Muscle layer of duodenum (tissue), 2 donors: ENCODE measurements around the gene MYO1E.

ENCODE experiments used
- H3K27ac ChIP-seq: one replicate; pipeline ENCODE4 v1.7.0; 2013; ENCODE audit warnings: mild to moderate bottlenecking, low read length
- H3K27me3 ChIP-seq: one replicate; pipeline ENCODE4 v1.7.0; 2013; ENCODE audit warnings: low read depth, mild to moderate bottlenecking, control low read depth, low read length
- H3K36me3 ChIP-seq, 2 donors: one replicate each; pipeline ENCODE4 v1.7.0; 2013; ENCODE audit warnings: low read length in 2 of 2, control low read depth in 1 of 2, mild to moderate bottlenecking in 1 of 2; ENCODE audit not compliant: insufficient read depth in 2 of 2, control insufficient read depth in 1 of 2
- H3K4me1 ChIP-seq, 2 donors: one replicate each; pipeline ENCODE4 v1.7.0; 2013; ENCODE audit warnings: low read length in 2 of 2, mild to moderate bottlenecking in 2 of 2, control low read depth in 1 of 2, moderate library complexity in 1 of 2; ENCODE audit not compliant: insufficient read depth in 2 of 2, control insufficient read depth in 1 of 2
- H3K4me3 ChIP-seq, 2 donors: one replicate each; pipeline ENCODE4 v1.7.0; 2013; ENCODE audit warnings: low read length in 2 of 2, low read depth in 1 of 2, mild to moderate bottlenecking in 1 of 2
- H3K9me3 ChIP-seq, 2 donors: one replicate each; pipeline ENCODE4 v1.7.0; 2013; ENCODE audit warnings: low read length in 2 of 2, control low read depth in 1 of 2, mild to moderate bottlenecking in 1 of 2; ENCODE audit not compliant: control insufficient read depth in 1 of 2
- donor health status: healthy.

Gene MYO1E

GRCh38 chr15:59364248-59364647 lies 8.4 kb downstream of the MYO1E start:
- no peaks in the 10 kb centered on the region for H3K27me3 ChIP-seq

GRCh38 chr15:59362331-59362730 lies 10.3 kb downstream of the MYO1E start:
- H3K27ac ChIP-seq: no peak overlapping the region
- no peaks in the 10 kb centered on the region for H3K9me3 ChIP-seq
- H3K27me3 ChIP-seq: no peaks in the 10 kb centered on the region
- H3K4me3 ChIP-seq: no peak overlapping the region
- peaks cover 0 to 3% of the 10 kb centered on the region in 2 donors for H3K36me3 ChIP-seq
- peaks cover 0 to 3% of the 10 kb centered on the region in 2 donors for H3K4me1 ChIP-seq

More at GRCh38 chr15:59364248-59364647, 8.4 kb downstream of the MYO1E start:
- Histone ChIP-seq H3K9me3 (no peaks in the 10 kb centered on the region), H3K4me1 (peaks cover 0 to 6% of the 10 kb centered on the region in 2 donors), H3K27ac (no peak overlapping the region), H3K36me3 (no peaks in the 10 kb centered on the region), H3K4me3 (no peak overlapping the region)

GRCh38 chr15:59360896-59361295 lies 11.8 kb downstream of the MYO1E start:
- Histone ChIP-seq H3K4me3 (no peak overlapping the region), H3K27ac (no peak overlapping the region), H3K4me1 (no peaks in the 10 kb centered on the region), H3K27me3 (no peaks in the 10 kb centered on the region), H3K36me3 (peaks cover 0 to 3% of the 10 kb centered on the region in 2 donors), H3K9me3 (no peaks in the 10 kb centered on the region)

GRCh38 chr15:59360305-59360704 lies 12.4 kb downstream of the MYO1E start:
- Histone ChIP-seq H3K4me3 (no peak overlapping the region), H3K9me3 (no peaks in the 10 kb centered on the region)

DNA sequence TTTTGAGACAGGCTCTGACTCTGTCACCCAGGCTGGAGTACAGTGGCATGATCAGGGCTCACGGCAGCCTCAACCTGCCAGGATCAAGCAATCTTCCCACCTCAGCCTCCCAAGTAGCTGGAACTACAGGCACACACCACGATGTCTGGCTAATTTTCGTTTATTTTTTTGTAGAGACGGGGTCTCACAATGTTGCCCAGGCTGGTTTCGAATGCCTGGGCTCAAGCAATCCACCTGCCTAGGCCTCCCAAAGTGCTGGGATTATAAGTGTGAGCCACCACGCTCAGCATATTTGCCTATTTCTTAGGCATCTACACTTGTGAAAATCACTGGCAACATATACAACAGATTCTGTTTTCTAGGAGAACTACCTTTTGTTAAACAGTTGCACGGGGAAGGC lies 16.9 kb downstream of the MYO1E start:
- Histone ChIP-seq H3K36me3 (peaks cover 0 to 3% of the 10 kb centered on the region in 2 donors), H3K27ac (no peak overlapping the region), H3K27me3 (no peaks in the 10 kb centered on the region), H3K9me3 (no peaks in the 10 kb centered on the region), H3K4me3 (no peak overlapping the region), H3K4me1 (peaks cover 0 to 9% of the 10 kb centered on the region in 2 donors)

More at GRCh38 chr15:59360305-59360704, 12.4 kb downstream of the MYO1E start:
- Histone ChIP-seq H3K36me3 (peaks cover 0 to 3% of the 10 kb centered on the region in 2 donors), H3K4me1 (no peaks in the 10 kb centered on the region), H3K27me3 (no peaks in the 10 kb centered on the region), H3K27ac (no peak overlapping the region)

DNA sequence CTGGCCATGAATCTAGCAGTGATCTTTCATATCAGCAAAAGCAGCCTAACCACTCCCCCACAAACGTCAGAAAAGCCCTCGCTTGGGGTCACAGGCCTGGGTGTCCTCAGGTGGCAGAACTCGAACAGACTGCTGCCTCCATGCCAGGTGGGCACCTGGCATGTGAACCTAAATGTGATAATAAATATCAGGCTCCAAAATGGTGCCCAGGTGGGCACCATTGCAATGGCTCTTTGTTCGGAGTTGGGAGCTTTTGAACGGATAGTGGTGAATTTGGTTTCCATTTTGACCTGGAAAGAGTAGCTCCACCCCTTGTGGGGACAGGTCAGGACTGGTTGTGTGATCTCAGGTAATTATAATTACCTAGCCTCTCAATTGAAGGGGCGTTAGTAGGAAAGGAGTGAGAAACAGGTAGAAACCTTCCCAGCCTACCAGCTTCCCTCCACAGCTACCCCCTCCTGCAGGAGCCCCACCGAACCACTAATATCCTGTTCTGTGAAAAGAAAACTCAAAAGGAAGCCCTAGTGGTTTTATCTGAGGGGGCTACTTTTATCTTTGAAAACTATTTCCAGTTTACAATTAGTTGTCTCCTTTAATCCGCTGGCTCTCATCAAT lies 18.1 kb downstream of the MYO1E start:
- Histone ChIP-seq H3K4me1 (peaks cover 0 to 17% of the 10 kb centered on the region in 2 donors), H3K27ac (no peak overlapping the region), H3K27me3 (no peaks in the 10 kb centered on the region), H3K4me3 (no peak overlapping the region), H3K36me3 (peaks cover 0 to 3% of the 10 kb centered on the region in 2 donors), H3K9me3 (no peaks in the 10 kb centered on the region)

DNA sequence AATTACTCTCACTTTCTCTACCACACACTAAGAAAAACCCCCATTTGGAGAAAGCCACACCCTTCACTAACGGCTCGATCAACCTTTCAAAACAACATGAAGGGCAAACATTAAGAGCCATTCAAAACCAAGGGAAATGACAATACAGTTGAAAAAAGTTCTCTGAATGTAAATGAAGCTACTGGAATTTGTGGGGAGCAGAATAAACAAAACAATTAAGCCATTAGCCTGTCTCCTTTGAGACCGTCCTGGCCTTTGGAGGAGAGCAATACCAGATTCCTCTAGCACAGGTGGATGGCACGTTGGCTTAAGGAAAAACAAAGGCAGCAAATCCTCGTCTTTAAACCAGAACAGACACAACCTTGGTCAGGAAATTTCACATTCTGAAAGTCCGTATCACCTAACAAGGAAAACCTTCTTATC lies 18.7 kb downstream of the MYO1E start:
- no peak overlapping the region for H3K27ac ChIP-seq
- H3K4me3 ChIP-seq: no peak overlapping the region
- no peaks in the 10 kb centered on the region for H3K27me3 ChIP-seq
- no peaks in the 10 kb centered on the region for H3K9me3 ChIP-seq
- peaks cover 0 to 21% of the 10 kb centered on the region in 2 donors for H3K4me1 ChIP-seq
- peaks cover 0 to 3% of the 10 kb centered on the region in 2 donors for H3K36me3 ChIP-seq

- Histone ChIP-seq H3K4me1 (peaks cover 0 to 21% of the 10 kb centered on the region in 2 donors), H3K36me3 (no peaks in the 10 kb centered on the region), H3K4me3 (no peak overlapping the region), H3K9me3 (no peaks in the 10 kb centered on the region), H3K27me3 (no peaks in the 10 kb centered on the region), H3K27ac (no peak overlapping the region)
Measured at GRCh38 chr15:59352683-59353082, 20.0 kb downstream of the MYO1E start.

DNA sequence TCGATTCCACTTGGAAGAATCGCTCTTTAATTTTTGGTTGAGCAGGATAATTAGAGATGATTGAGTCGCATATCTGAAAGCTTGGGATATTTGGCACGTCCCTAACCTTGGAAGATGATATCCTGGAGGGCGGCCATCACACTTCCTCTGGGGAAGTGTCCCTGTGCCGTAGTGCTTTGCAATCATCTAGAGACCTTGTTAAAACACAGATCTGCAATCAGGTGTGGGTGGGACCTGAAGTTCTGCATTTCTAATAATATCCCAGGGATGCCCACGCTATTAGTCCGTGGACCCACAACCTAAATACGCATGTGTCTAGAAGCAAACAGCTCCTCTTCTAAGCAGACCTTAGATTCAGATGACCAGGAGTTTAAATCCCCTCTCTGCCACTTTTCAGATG lies 20.5 kb downstream of the MYO1E start:
- peaks cover 0 to 21% of the 10 kb centered on the region in 2 donors for H3K4me1 ChIP-seq
- H3K4me3 ChIP-seq: no peak overlapping the region
- H3K36me3 ChIP-seq: no peaks in the 10 kb centered on the region
- H3K27ac ChIP-seq: no peak overlapping the region
- H3K9me3 ChIP-seq: no peaks in the 10 kb centered on the region
- no peaks in the 10 kb centered on the region for H3K27me3 ChIP-seq

GRCh38 chr15:59350421-59350732 lies 22.3 kb downstream of the MYO1E start:
- Histone ChIP-seq H3K4me1 (peaks cover 0 to 26% of the 10 kb centered on the region in 2 donors), H3K27ac (peak overlapping the region; percentile 32), H3K4me3 (no peak overlapping the region), H3K27me3 (no peaks in the 10 kb centered on the region), H3K36me3 (no peaks in the 10 kb centered on the region), H3K9me3 (no peaks in the 10 kb centered on the region)

GRCh38 chr15:59349680-59350420 lies 22.8 kb downstream of the MYO1E start:
- Histone ChIP-seq H3K4me1 (peaks cover 0 to 26% of the 10 kb centered on the region in 2 donors), H3K27me3 (no peaks in the 10 kb centered on the region), H3K36me3 (no peaks in the 10 kb centered on the region), H3K9me3 (no peaks in the 10 kb centered on the region), H3K4me3 (no peak overlapping the region), H3K27ac (peak overlapping the region; percentile 32)
